NCI-H2107 treated with DMSO at 0.1 percent for 48 hours (cell line): ENCODE data around the gene IL10.
"Not testable (repeated sequence)": the region's sequence is repeated elsewhere in the genome, so short reads cannot be mapped to it uniquely, and the experiment has no call there.

ENCODE experiments used
- DNase-seq: peaks from one replicate; lab custom pipeline; 2025; ENCODE audit not compliant: unreplicated experiment; lab: John Stamatoyannopoulos, UW

Gene IL10

DNA sequence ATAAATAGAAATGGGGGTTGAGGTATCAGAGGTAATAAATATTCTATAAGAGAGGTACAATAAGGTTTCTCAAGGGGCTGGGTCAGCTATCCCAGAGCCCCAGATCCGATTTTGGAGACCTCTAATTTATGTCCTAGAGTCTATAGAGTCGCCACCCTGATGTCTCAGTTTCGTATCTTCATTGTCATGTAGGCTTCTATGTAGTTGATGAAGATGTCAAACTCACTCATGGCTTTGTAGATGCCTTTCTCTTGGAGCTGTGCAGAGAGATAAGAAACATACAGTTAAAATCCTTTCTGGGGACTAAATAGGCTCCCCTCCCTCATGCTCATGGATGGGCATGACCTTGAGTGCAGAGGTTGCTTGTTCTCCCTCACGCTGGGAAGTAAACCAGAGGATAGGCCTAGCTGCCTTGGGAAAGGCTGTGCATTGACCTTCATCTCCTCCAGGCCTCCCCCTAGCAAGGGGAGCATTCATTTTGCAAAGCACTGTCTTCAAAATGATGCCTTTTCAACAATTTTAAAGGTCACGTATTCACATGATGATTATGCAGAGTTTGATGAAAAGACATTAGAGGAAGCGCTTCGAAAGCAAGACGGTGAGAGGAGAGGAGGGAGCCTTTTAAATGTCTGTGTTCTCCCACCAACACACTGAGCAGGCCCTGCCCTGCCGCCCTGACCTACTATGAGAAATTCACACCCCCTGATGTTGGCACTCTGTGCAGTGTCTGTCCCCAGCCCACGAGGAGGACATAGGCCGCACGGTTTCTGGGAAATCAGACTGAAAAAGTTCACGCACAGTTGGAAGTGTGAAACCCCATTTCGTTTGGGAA, 3.6 kb downstream of the IL10 start:
- no peak for DNase-seq

GRCh38 chr1:206766251-206766856, 5.9 kb downstream of the IL10 start:
- no peak for DNase-seq

- not testable (repeated sequence) for DNase-seq
Measured at GRCh38 chr1:206765771-206766170, 6.5 kb downstream of the IL10 start.

DNA sequence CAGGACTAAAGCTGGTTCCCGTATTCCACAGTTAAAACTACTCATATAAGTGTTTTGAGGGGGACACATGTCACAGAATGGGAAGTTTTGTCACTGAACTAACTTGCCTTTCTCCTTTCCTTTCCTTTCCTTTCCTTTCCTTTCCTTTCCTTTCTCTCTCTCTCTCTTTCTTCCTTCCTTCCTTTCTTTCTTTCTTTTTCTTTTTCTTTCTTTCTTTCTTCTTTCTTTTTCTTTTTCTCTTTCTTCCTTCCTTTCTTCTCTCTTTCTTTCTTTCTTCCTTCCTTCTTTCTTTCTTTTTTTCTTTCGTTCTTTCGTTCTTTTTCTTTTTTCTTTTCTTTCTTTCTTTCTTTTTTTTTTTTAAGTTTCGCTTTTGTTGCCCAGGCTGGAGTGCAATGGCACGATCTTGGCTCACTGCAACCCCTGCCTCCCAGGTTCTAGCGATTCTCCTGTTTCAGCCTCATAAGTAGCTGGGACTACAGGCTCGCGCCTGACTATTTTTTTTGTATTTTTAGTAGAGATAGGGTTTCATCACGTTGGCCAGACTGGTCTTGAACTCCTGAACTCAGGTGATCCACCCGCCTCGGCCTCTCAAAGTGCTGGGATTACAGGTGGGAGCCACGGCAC, 9.4 kb downstream of the IL10 start:
- DNase-seq: not testable (repeated sequence)

- DNase-seq: no peak
Measured at GRCh38 chr1:206761159-206761768, 11.0 kb downstream of the IL10 start.

GRCh38 chr1:206760590-206760989, 11.7 kb downstream of the IL10 start:
- no peak for DNase-seq

- no peak for DNase-seq
Measured at GRCh38 chr1:206757524-206758266, 14.6 kb downstream of the IL10 start.

DNA sequence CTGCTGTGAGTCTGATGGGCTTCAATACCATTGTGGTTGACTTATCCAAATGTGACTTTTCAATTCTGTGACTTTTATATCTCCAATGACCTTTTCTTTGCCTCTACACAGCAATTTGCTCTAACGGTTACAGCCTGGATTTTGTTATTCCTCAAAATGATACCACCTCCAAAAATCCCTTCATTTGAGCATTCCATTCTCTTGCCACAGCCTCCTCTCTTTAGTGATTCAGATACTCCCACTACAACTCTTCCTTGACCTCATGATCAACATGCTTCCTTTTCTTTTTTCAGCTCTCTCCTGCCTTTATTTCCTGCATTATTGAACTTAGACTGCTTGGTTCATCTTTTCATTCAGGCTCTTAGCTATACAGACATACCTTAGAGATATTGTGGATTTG, 18.3 kb downstream of the IL10 start:
- no peak for DNase-seq

- DNase-seq: no peak
Measured at GRCh38 chr1:206753141-206753540, 19.2 kb downstream of the IL10 start.

- no peak for DNase-seq
Measured at GRCh38 chr1:206752481-206752880, 19.8 kb downstream of the IL10 start.

DNA sequence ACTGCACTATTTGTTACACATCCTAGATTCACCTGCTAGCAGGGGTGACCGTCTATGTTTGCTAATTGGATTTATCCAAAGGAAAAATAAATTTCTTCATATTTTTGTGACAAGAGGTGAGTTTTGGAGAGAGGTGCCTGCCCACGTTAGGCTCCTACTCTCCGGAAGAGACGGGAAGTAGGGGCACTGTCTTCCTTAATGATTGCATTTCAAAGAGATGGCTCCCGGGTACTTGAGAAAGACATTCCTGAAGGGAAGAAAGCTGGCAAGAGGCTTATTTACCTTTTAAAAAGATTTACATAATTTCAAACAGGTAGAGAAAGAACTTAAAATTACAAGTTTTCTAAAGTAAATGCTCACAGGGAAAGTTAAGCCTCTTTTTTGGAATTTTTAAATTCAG, 20.4 kb downstream of the IL10 start:
- DNase-seq: no peak

DNA sequence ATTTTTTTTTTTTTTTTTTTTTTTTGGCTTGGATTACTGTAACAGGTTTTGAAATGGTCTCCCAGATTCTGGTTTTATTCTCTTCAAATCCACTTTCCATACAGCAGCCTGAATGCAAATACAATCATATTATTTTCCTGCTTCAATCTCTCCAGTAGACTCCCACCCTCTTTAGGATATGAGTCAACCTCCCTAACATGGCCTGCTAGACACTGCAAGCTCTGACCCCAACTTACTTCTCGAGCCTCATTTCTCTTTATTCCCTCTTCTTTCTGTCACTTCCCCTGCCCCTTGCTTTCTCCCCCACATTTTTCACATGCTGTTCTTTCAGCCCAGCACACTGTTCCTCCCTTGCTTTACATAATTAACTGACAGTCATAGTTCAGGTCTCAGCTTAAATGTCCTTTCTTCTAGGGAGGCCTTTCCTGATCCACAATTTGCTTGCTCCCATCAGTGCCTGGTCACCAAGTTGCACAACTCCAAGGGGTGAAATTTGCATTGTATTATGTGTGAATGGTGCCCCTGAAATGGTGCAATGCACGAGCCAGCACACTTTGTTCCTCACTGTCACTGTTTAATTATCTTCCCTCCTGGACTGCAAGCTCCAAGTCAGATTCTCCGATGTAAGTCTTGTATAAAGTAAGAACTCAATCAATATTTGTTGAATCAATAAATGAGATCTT, 23.8 kb downstream of the IL10 start:
- DNase-seq: no peak

DNA sequence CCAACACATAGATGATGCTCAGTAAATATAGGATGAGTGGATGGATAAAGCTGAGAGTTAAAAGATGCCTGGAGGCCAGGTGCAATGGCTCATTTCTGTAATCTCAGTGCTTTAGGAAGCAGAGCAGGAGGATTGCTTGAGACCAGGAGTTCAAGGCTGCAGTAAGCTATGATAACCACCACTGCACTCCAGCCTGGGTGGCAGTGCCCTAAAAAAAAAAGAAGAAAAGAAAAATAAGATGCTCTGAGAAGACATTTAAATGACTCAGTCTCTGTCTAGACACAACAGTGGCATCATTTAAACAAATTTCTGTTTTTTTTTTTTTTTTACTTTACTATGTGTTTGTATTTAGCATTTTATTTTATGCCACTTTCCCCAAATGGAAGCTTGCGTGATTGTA, 27.0 kb downstream of the IL10 start:
- DNase-seq: no peak

DNA sequence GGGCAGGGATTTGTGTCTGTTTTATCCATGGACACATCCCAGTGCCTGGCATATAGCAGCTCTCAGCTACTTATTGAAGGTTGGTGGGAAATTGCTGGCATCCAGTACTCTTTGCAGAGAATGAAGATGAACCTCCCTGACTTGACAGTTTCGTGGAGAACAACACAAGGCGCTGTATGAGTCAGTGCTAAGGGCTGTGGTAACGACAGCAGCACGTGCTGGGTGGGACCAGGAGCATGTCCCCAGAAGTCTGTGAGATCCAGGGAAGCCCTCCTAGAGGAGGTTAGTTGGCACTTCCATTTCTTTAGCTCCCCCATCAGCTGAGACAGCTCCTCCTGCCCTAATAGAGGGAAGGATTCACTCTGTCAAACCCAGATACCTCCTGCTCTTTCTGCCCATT, 27.6 kb downstream of the IL10 start:
- no peak for DNase-seq

GRCh38 chr1:206742719-206743383, 29.4 kb downstream of the IL10 start:
- no peak for DNase-seq

- no peak for DNase-seq
Measured at GRCh38 chr1:206741142-206741701, 31.1 kb downstream of the IL10 start.

DNA sequence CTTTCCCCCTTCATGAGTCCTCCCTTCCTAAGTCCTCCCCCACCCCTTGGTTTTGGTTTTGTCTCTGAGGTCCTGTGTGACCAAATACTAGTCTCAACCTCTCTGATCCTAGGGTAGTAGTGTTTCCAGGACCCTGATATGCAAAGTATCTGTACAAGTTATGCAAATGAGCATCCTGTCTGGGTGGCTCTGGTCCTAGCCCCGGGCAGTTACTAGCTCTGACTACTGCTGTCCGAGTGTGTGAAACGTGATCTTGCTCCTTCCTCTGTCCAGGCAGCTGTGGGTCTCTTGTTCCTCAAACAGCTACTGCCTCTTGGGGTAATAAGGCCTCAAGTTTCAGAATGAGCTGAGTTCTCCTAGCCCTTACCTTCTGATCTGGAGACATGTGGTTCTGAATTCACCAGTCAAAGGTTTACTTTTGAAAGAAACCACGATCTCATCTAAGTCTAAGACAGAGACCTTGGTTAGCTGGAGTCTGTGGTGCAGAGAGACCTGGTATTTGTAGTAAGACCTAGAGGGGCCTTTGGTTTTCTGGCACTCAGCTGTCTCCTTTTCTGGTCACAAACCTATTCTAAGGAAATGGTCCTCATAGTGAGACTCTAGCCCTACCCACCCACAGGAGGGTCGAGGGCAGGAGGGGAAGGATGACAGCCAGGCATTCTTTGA, 32.8 kb downstream of the IL10 start:
- no peak for DNase-seq

GRCh38 chr1:206738370-206739366, 33.6 kb downstream of the IL10 start:
- DNase-seq: no peak
